Panc1 (cell line): ENCODE measurements around the gene HCFC1R1. TPM values are rescaled to one million over a fixed set of nuclear protein-coding genes. Genes with fewer than 3 reads are reported as not detected.

Experiments used
- ATAC-seq: fragments of 200-7000 bp; cut with Tn5 transposase; 2 replicates; pipeline ENCODE4 v1.9.1; 2020; ENCODE audit warnings: mild to moderate bottlenecking, moderate library complexity
- BruUV-seq: library from RNA; stranded (reverse); fragments of 400-500 nt; replicated peaks from 2 replicates; lab custom pipeline; 2021; lab: Mats Ljungman, UMichigan
- CTCF ChIA-PET: fragments of 300-600 bp; sonication (Branson Sonifier 250); formaldehyde crosslinking; loops from one replicate; lab custom pipeline; 2022; ENCODE audit warnings: antibody characterized with exemption; lab: Charles Lee
- POLR2A ChIA-PET: fragments of 300-600 bp; sonication (Branson Sonifier 250); formaldehyde crosslinking; loops from one replicate; lab custom pipeline; 2022; ENCODE audit warnings: antibody characterized with exemption; lab: Charles Lee
- DNase-seq: peaks from one replicate; pipeline ENCODE4 v3.0.0-alpha.2; 2010; ENCODE audit warnings: low read depth, low spot score
- H3K27ac ChIP-seq: 2 replicates; pipeline ENCODE4 v1.5.1; 2011; ENCODE audit warnings: mild to moderate bottlenecking, low read length, inconsistent platforms
- H3K27me3 ChIP-seq: fragments of 200-500 bp; sonication (Bioruptor generic); 2 replicates; pipeline ENCODE4 v1.6.0; 2014; ENCODE audit warnings: low read length, inconsistent platforms; ENCODE audit not compliant: control insufficient read depth, insufficient read depth
- H3K36me3 ChIP-seq: fragments of 200-500 bp; sonication (Bioruptor generic); 2 replicates; pipeline ENCODE4 v1.5.1; 2014; ENCODE audit warnings: inconsistent platforms, mild to moderate bottlenecking, low read length, moderate library complexity; ENCODE audit not compliant: control insufficient read depth, insufficient read depth
- H3K4me1 ChIP-seq: 2 replicates; pipeline ENCODE4 v1.5.1; 2011; ENCODE audit warnings: inconsistent platforms, mild to moderate bottlenecking, low read length, moderate library complexity; ENCODE audit not compliant: control insufficient read depth, insufficient read depth
- H3K4me3 ChIP-seq, 2 experiments: 2 replicates each; pipeline ENCODE4 v1.5.1; 2011 to 2012; ENCODE audit warnings: low read depth in 2 of 2, low read length in 2 of 2, mild to moderate bottlenecking in 2 of 2, inconsistent platforms in 1 of 2, moderate library complexity in 1 of 2
- H3K9me3 ChIP-seq: fragments of 200-500 bp; sonication (Bioruptor generic); 2 replicates; pipeline ENCODE4 v1.5.1; 2014; ENCODE audit warnings: low read depth, mild to moderate bottlenecking, inconsistent platforms, low read length, moderate library complexity; ENCODE audit not compliant: control insufficient read depth, insufficient read depth
- CTCF ChIP-seq: fragments of 450-650 bp; IDR thresholded peaks from 2 replicates; pipeline ENCODE4 v1.5.1; 2017; ENCODE audit warnings: mild to moderate bottlenecking
- POLR2AphosphoS5 ChIP-seq: IDR thresholded peaks from 2 replicates; pipeline ENCODE4 v1.6.1; 2012; ENCODE audit warnings: mild to moderate bottlenecking, low read depth, low read length, moderate library complexity
- REST ChIP-seq, 2 experiments: IDR thresholded peaks; 2 replicates each; pipeline ENCODE4 v1.6.1; 2011 to 2012; ENCODE audit warnings: low read depth in 2 of 2, control low read depth in 1 of 2, low read length in 1 of 2, mild to moderate bottlenecking in 1 of 2, moderate library complexity in 1 of 2; ENCODE audit not compliant: insufficient read depth in 1 of 2
- SIN3A ChIP-seq: IDR thresholded peaks from 2 replicates; pipeline ENCODE4 v1.6.1; 2012; ENCODE audit warnings: low read depth, mild to moderate bottlenecking, low read length, moderate library complexity, borderline replicate concordance; ENCODE audit not compliant: insufficient read depth
- TCF7L2 ChIP-seq: IDR thresholded peaks from 2 replicates; pipeline ENCODE4 v1.6.1; 2011; ENCODE audit warnings: mild to moderate bottlenecking, low read depth, low read length, inconsistent platforms
- in situ Hi-C: cut with HindIII; loops from 2 replicates; pipeline ENCODE4 v1.10.0; 2016; ENCODE audit warnings: low sequenced_read_pairs, low pct_unique_long_range_greater_than_20kb
- intact Hi-C: fragments of 100-400 bp; cut with micrococcal nuclease; formaldehyde crosslinking; loops from one replicate; pipeline ENCODE4 v1.10.0; 2022; ENCODE audit not compliant: unreplicated experiment
- total RNA-seq: library from RNA; stranded (reverse); gene quantifications from one replicate; pipeline ENCODE4 v1.2.1, GENCODE V29; 2021; ENCODE audit not compliant: unreplicated experiment

Gene HCFC1R1
- total RNA-seq, 1 experiment from 2014 or later: 67.3 TPM

GRCh38 chr16:3058139-3059030 is 34.6 kb upstream of the HCFC1R1 start:
- Histone ChIP-seq H3K36me3 (no peaks in the 10 kb centered on the region), H3K4me3 (peak overlapping the region; percentile 70 to 74), H3K27ac (no peak overlapping the region; the same call in 1 of the 2 replicates), H3K9me3 (no peaks in the 10 kb centered on the region), H3K4me1 (peaks cover 2% of the 10 kb centered on the region; the same call in 1 of the 2 replicates), H3K27me3 (no peaks in the 10 kb centered on the region)
- intact Hi-C loops: loop anchor here (10.0 kb wide), 1 partner anchor 66 kb away; no protein-coding TSS in a partner anchor
- BruUV-seq: no TSS peak
- in situ Hi-C loops: no loop called here
- ATAC-seq (peak; percentile 66), DNase-seq (no peak)
- ChIA-PET CTCF (interaction anchor here (0.6 to 2.2 kb wide), 8 partner anchors 9 to 114 kb away, joined by 3 to 12 read pairs (median 6); no protein-coding TSS in a partner anchor), POLR2A (no interaction called here)
- TF ChIP-seq REST (IDR thresholded peaks at IDR 0.05; ENCODE audit: insufficient read depth in 1 of 2, low read depth in 2 of 2, low read length in 1 of 2): no peak
- no peak for TF ChIP-seq SIN3A
- TF ChIP-seq CTCF: no peak
- TF ChIP-seq TCF7L2: no peak
- TF ChIP-seq POLR2AphosphoS5: no peak

GRCh38 chr16:3057181-3058138 is 33.7 kb upstream of the HCFC1R1 start:
- BruUV-seq: TSS peak; percentile 81
- ChIA-PET POLR2A (no interaction called here), CTCF (interaction anchor here (1.1 to 1.3 kb wide), 3 partner anchors 10 to 115 kb away, joined by 6 to 12 read pairs (median 7); no protein-coding TSS in a partner anchor)
- DNase-seq (no peak), ATAC-seq (no peak)
- in situ Hi-C loops: no loop called here
- Histone ChIP-seq H3K36me3 (no peaks in the 10 kb centered on the region), H3K27me3 (no peaks in the 10 kb centered on the region), H3K9me3 (no peaks in the 10 kb centered on the region), H3K4me3 (peak overlapping the region in 1 of 2 experiments; percentile 74; a peak in 3 of 4 replicates), H3K27ac (no peak overlapping the region), H3K4me1 (peaks cover 2% of the 10 kb centered on the region; the same call in 1 of the 2 replicates)
- TF ChIP-seq REST (IDR thresholded peaks at IDR 0.05; ENCODE audit: insufficient read depth in 1 of 2, low read depth in 2 of 2, low read length in 1 of 2): no peak
- no peak for TF ChIP-seq SIN3A
- no peak for TF ChIP-seq POLR2AphosphoS5
- no peak for TF ChIP-seq TCF7L2
- no peak for TF ChIP-seq CTCF
- intact Hi-C loops: loop anchor here (10.0 kb wide), 1 partner anchor 67 kb away; no protein-coding TSS in a partner anchor
